ENCODE results near the gene MVP.
A peak's percentile ranks its signal among the peaks of the same experiment; 100 is the strongest.
"Not testable (repeated sequence)": the region's sequence is repeated elsewhere in the genome, so short reads cannot be mapped to it uniquely, and the experiment has no call there.

The MVP gene

GRCh38 chr16:29790949-29791844 lies 29.1 kb upstream of the MVP start:
- H3K4me1 Mint-ChIP-seq (ENCODE audit: low read depth in 2 of 2), result peaks cover 36 to 37% of the 10 kb centered on the region in 2 donors
- H3K36me3 Mint-ChIP-seq (ENCODE audit: insufficient read depth), result peaks cover 13% of the 10 kb centered on the region
- H3K4me3 Mint-ChIP-seq, result peak overlapping the region; percentile 89 to 95
- ATAC-seq (replicated peaks), result peak; percentile 4
- H3K27ac Mint-ChIP-seq, result peak overlapping the region; percentile 91 to 92
- H3K27me3 Mint-ChIP-seq, result no peaks in the 10 kb centered on the region
- DNase-seq, result peak in 1 of 3 experiments; percentile 26
- no peaks in the 10 kb centered on the region for H3K9me3 Mint-ChIP-seq

- no peak for DNase-seq
- no peak for ATAC-seq (replicated peaks)
Observed at GRCh38 chr16:29791845-29792807, 28.1 kb upstream of the MVP start.

GRCh38 chr16:29793153-29793552 lies 27.1 kb upstream of the MVP start:
- H3K9me3 Mint-ChIP-seq; ATAC-seq (replicated peaks); H3K27me3 Mint-ChIP-seq; DNase-seq: not testable (repeated sequence)
- Mint-ChIP-seq H3K4me3 (peak overlapping the region; percentile 89 to 95), H3K36me3 (ENCODE audit: insufficient read depth) (peaks cover 28% of the 10 kb centered on the region), H3K27ac (peak overlapping the region; percentile 91 to 92), H3K4me1 (ENCODE audit: low read depth in 2 of 2) (peaks cover 36 to 37% of the 10 kb centered on the region in 2 donors)

More at GRCh38 chr16:29791845-29792807, 28.1 kb upstream of the MVP start:
- Mint-ChIP-seq H3K4me1 (ENCODE audit: low read depth in 2 of 2) (peaks cover 36 to 37% of the 10 kb centered on the region in 2 donors), H3K4me3 (peak overlapping the region; percentile 89 to 95), H3K27ac (peak overlapping the region; percentile 91 to 92), H3K36me3 (ENCODE audit: insufficient read depth) (peaks cover 21% of the 10 kb centered on the region), H3K27me3 (no peaks in the 10 kb centered on the region), H3K9me3 (no peaks in the 10 kb centered on the region)

GRCh38 chr16:29794231-29794710 lies 26.0 kb upstream of the MVP start:
- peaks cover 36 to 37% of the 10 kb centered on the region in 2 donors for H3K4me1 Mint-ChIP-seq (ENCODE audit: low read depth in 2 of 2)
- peaks cover 39% of the 10 kb centered on the region for H3K36me3 Mint-ChIP-seq (ENCODE audit: insufficient read depth)
- H3K9me3 Mint-ChIP-seq, result no peaks in the 10 kb centered on the region
- DNase-seq (no peak), ATAC-seq (replicated peaks) (no peak)
- no peak overlapping the region for H3K4me3 Mint-ChIP-seq
- H3K27ac Mint-ChIP-seq, result no peak overlapping the region
- no peaks in the 10 kb centered on the region for H3K27me3 Mint-ChIP-seq

- Mint-ChIP-seq H3K27me3 (no peaks in the 10 kb centered on the region), H3K36me3 (ENCODE audit: insufficient read depth) (peaks cover 67% of the 10 kb centered on the region), H3K9me3 (no peaks in the 10 kb centered on the region), H3K4me3 (peak overlapping the region in 1 of 2 donors; percentile 44), H3K27ac (peak overlapping the region in 1 of 2 donors; percentile 70), H3K4me1 (ENCODE audit: low read depth in 2 of 2) (peaks cover 14 to 17% of the 10 kb centered on the region in 2 donors)
- no peak for DNase-seq
- no peak for ATAC-seq (replicated peaks)
Observed at GRCh38 chr16:29802416-29802935, 17.8 kb upstream of the MVP start.

- H3K9me3 Mint-ChIP-seq, result no peaks in the 10 kb centered on the region
Observed at GRCh38 chr16:29804020-29804419, 16.2 kb upstream of the MVP start.

GRCh38 chr16:29804455-29805231 lies 15.6 kb upstream of the MVP start:
- H3K27me3 Mint-ChIP-seq, result no peaks in the 10 kb centered on the region
- peak overlapping the region; percentile 95 to 98 for H3K27ac Mint-ChIP-seq
- DNase-seq (no peak), ATAC-seq (replicated peaks) (no peak)
- H3K4me3 Mint-ChIP-seq, result peak overlapping the region; percentile 93 to 96
- H3K36me3 Mint-ChIP-seq (ENCODE audit: insufficient read depth), result peaks cover 64% of the 10 kb centered on the region
- H3K9me3 Mint-ChIP-seq, result no peaks in the 10 kb centered on the region
- H3K4me1 Mint-ChIP-seq (ENCODE audit: low read depth in 2 of 2), result peaks cover 29 to 33% of the 10 kb centered on the region in 2 donors

More at GRCh38 chr16:29804020-29804419, 16.2 kb upstream of the MVP start:
- H3K27ac Mint-ChIP-seq, result peak overlapping the region; percentile 95 to 98
- ATAC-seq (replicated peaks) (no peak), DNase-seq (no peak)
- H3K4me1 Mint-ChIP-seq (ENCODE audit: low read depth in 2 of 2), result peaks cover 28 to 33% of the 10 kb centered on the region in 2 donors
- peak overlapping the region; percentile 93 to 96 for H3K4me3 Mint-ChIP-seq
- H3K36me3 Mint-ChIP-seq (ENCODE audit: insufficient read depth), result peaks cover 69% of the 10 kb centered on the region
- H3K27me3 Mint-ChIP-seq, result no peaks in the 10 kb centered on the region

GRCh38 chr16:29805232-29806098 lies 14.8 kb upstream of the MVP start:
- H3K4me3 Mint-ChIP-seq, result peak overlapping the region; percentile 93 to 96
- DNase-seq (peak; percentile 95 to 97 (median 96)), ATAC-seq (replicated peaks) (peak; percentile 60)
- no peaks in the 10 kb centered on the region for H3K27me3 Mint-ChIP-seq
- peaks cover 66% of the 10 kb centered on the region for H3K36me3 Mint-ChIP-seq (ENCODE audit: insufficient read depth)
- H3K4me1 Mint-ChIP-seq (ENCODE audit: low read depth in 2 of 2), result peaks cover 37 to 40% of the 10 kb centered on the region in 2 donors
- H3K9me3 Mint-ChIP-seq, result no peaks in the 10 kb centered on the region
- H3K27ac Mint-ChIP-seq, result peak overlapping the region; percentile 95 to 98

- Mint-ChIP-seq H3K27me3 (no peaks in the 10 kb centered on the region), H3K4me1 (ENCODE audit: low read depth in 2 of 2) (peaks cover 43 to 47% of the 10 kb centered on the region in 2 donors)
- DNase-seq, result peak in 1 of 3 experiments; percentile 59
Observed at GRCh38 chr16:29806099-29806579, 14.1 kb upstream of the MVP start, which contains the start of gene MAZ. Gene MAZ (plus strand): TSS chr16:29806529. CDS start chr16:29806702, 173 bp downstream.

GRCh38 chr16:29806641-29807425 lies 13.4 kb upstream of the MVP start:
- Mint-ChIP-seq H3K27ac (peak overlapping the region; percentile 94 to 96), H3K9me3 (no peaks in the 10 kb centered on the region), H3K4me1 (ENCODE audit: low read depth in 2 of 2) (peaks cover 48 to 50% of the 10 kb centered on the region in 2 donors), H3K36me3 (ENCODE audit: insufficient read depth) (peaks cover 70% of the 10 kb centered on the region), H3K27me3 (no peaks in the 10 kb centered on the region), H3K4me3 (peak overlapping the region; percentile 83 to 95)
- DNase-seq, result peak in 1 of 3 experiments; percentile 28
- ATAC-seq (replicated peaks), result no peak

More at GRCh38 chr16:29806099-29806579, 14.1 kb upstream of the MVP start, which contains the start of gene MAZ:
- Mint-ChIP-seq H3K4me3 (peak within 1 kb of the TSS; percentile 93 to 96), H3K27ac (peak within 1 kb of the TSS; percentile 96 to 98), H3K36me3 (ENCODE audit: insufficient read depth) (peaks cover 69% of the 10 kb centered on the region), H3K9me3 (no peaks in the 10 kb centered on the region)
- ATAC-seq (replicated peaks), result no peak

Data from effector memory CD8-positive, alpha-beta T cell (primary cell).